Liver (tissue), 3 donors: ENCODE measurements around the gene SYCP2L.

Source experiments
- ATF3 ChIP-seq: IDR thresholded peaks from 2 replicates; pipeline ENCODE4 v1.6.1; 2016; ENCODE audit warnings: antibody characterized with exemption
- CTCF ChIP-seq: fragments of 150-350 bp; IDR thresholded peaks from 2 replicates; pipeline ENCODE4 v1.5.1; 2017; ENCODE audit warnings: improper control_type of control experiment, low read depth, low read length; ENCODE audit not compliant: missing input control
- EGR1 ChIP-seq, 2 donors: IDR thresholded peaks; 2 replicates each; pipeline ENCODE4 v1.6.1; 2016 to 2018; ENCODE audit warnings: antibody characterized with exemption in 2 of 2, low read depth in 2 of 2
- JUND ChIP-seq, 2 donors: IDR thresholded peaks; 2 replicates each; pipeline ENCODE4 v1.6.1; 2016; ENCODE audit warnings: antibody characterized with exemption in 2 of 2
- MAX ChIP-seq: IDR thresholded peaks from 2 replicates; pipeline ENCODE4 v1.6.1; 2016; ENCODE audit warnings: antibody characterized with exemption
- RAD21 ChIP-seq, 2 donors: IDR thresholded peaks; 2 replicates each; pipeline ENCODE4 v1.6.1; 2016; ENCODE audit warnings: antibody characterized with exemption in 2 of 2, mild to moderate bottlenecking in 2 of 2
- SP1 ChIP-seq: IDR thresholded peaks from 2 replicates; pipeline ENCODE4 v1.6.1; 2018; ENCODE audit warnings: antibody characterized with exemption, mild to moderate bottlenecking
- TAF1 ChIP-seq: conservative IDR thresholded peaks from 2 replicates; pipeline ENCODE4 v1.6.1; 2016; ENCODE audit warnings: antibody characterized with exemption, mild to moderate bottlenecking
- YY1 ChIP-seq: IDR thresholded peaks from 2 replicates; pipeline ENCODE4 v1.6.1; 2016; ENCODE audit warnings: antibody characterized with exemption, mild to moderate bottlenecking
- ZBTB33 ChIP-seq: IDR thresholded peaks from 2 replicates; pipeline ENCODE4 v1.6.1; 2016; ENCODE audit warnings: antibody characterized with exemption
- donor health status: healthy.
- donor health status: healthy.

GRCh38 chr6:10949579-10950490, 63.0 kb downstream of the SYCP2L start:
- TF ChIP-seq EGR1 (IDR thresholded peaks at IDR 0.05; ENCODE audit: low read depth in 2 of 2) (no peak), CTCF (no peak), ZBTB33 (no peak), YY1 (no peak), JUND (IDR thresholded peaks at IDR 0.05) (no peak), RAD21 (IDR thresholded peaks at IDR 0.05) (no peak), MAX (no peak), ATF3 (no peak), TAF1 (no peak), SP1 (no peak)
